OCI-LY7 (cell line): ENCODE results near the gene UROS.

Experiments used
- EZH2phosphoT487 ChIP-seq: fragments of 200-600 bp; sonication (generic); IDR thresholded peaks from 2 replicates; pipeline ENCODE4 v1.6.1; 2018; ENCODE audit warnings: low read depth, borderline replicate concordance, mild to moderate bottlenecking, mixed run types, antibody characterized with exemption, low read length, moderate library complexity, mixed read lengths
- TF ChIP-seq, protein P1 (sequence below): fragments of 200-600 bp; sonication (generic); conservative IDR thresholded peaks from 2 replicates; pipeline ENCODE4 v1.5.1; 2014; ENCODE audit warnings: mild to moderate bottlenecking, antibody characterized with exemption, low read length, moderate library complexity, mixed read lengths

DNA sequence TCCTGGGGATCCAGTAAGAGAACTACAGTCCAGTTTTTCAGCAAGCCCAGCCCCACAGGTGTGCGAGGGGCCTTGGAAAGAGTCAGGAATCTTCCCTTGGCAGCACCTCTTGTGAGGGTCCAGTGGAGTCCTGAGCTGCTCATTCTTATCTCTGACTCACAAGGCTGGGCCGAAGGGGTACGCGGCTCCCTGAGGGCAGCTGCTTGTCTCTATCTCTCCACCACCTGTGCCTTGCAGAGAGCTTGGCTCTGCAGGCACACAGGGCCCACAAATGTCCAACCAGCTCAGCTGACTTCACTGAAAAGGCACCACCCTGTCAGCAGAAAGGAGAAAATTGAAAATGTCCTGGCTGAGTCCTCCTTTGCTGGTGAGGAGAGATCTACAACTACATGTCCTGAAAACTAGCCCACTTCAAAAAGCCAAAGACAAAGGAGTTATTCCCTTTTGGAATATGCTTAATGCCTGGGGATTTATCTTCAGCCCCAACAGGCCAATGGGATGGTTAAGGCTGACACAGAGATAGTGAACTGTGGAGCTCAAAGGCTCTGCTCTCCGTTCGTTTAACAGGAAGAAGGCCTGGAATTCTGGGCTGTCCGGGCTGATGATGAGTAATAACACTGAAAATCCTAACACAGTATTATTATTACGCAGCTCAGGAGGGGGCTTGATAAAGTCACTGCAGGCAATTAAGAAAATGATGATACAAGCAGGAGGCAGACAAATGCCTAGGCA, 23.4 kb downstream of the UROS start:
- TF ChIP-seq, protein P1, sequence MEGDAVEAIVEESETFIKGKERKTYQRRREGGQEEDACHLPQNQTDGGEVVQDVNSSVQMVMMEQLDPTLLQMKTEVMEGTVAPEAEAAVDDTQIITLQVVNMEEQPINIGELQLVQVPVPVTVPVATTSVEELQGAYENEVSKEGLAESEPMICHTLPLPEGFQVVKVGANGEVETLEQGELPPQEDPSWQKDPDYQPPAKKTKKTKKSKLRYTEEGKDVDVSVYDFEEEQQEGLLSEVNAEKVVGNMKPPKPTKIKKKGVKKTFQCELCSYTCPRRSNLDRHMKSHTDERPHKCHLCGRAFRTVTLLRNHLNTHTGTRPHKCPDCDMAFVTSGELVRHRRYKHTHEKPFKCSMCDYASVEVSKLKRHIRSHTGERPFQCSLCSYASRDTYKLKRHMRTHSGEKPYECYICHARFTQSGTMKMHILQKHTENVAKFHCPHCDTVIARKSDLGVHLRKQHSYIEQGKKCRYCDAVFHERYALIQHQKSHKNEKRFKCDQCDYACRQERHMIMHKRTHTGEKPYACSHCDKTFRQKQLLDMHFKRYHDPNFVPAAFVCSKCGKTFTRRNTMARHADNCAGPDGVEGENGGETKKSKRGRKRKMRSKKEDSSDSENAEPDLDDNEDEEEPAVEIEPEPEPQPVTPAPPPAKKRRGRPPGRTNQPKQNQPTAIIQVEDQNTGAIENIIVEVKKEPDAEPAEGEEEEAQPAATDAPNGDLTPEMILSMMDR, result no peak
- TF ChIP-seq EZH2phosphoT487, result no peak
